ENCODE data around the gene GNL3L.
A peak's percentile ranks its signal among the peaks of the same experiment; 100 is the strongest.

Gene GNL3L

GRCh38 chrX:54496936-54497335 is 33.1 kb upstream of the GNL3L start:
- Histone ChIP-seq H3K9me2 (replicated peaks; ENCODE audit: insufficient read depth, low read length) (no peaks in the 10 kb centered on the region), H3K4me2 (ENCODE audit: low read depth, low read length, poor library complexity, severe bottlenecking) (no peak overlapping the region), H3K9ac (ENCODE audit: low read length) (no peak overlapping the region), H3K9me3 (ENCODE audit: insufficient read depth, low read length) (no peaks in the 10 kb centered on the region), H3K27me3 (ENCODE audit: low read length) (no peaks in the 10 kb centered on the region), H3F3A (ENCODE audit: insufficient read depth) (no peaks in the 10 kb centered on the region), H4K20me1 (ENCODE audit: low read depth, low read length) (no peaks in the 10 kb centered on the region), H3K27ac (ENCODE audit: low read depth, low read length) (no peak overlapping the region), H3K36me3 (ENCODE audit: low read length) (no peaks in the 10 kb centered on the region), H3K79me2 (ENCODE audit: insufficient read depth, low read length) (no peaks in the 10 kb centered on the region), H3K4me3 (ENCODE audit: insufficient read depth, low read length, poor library complexity, severe bottlenecking) (no peak overlapping the region), H2AFZ (ENCODE audit: low read depth, low read length, severe bottlenecking) (no peak overlapping the region)
- TF ChIP-seq CTCF (IDR thresholded peaks at IDR 0.05; ENCODE audit: insufficient read depth, low read length, poor library complexity, severe bottlenecking) (no peak), EZH2phosphoT487 (conservative IDR thresholded peaks at IDR 0.05; ENCODE audit: low read length) (no peak)

GRCh38 chrX:54509400-54509799 is 20.6 kb upstream of the GNL3L start:
- TF ChIP-seq EZH2phosphoT487 (conservative IDR thresholded peaks at IDR 0.05; ENCODE audit: low read length) (no peak), CTCF (IDR thresholded peaks at IDR 0.05; ENCODE audit: insufficient read depth, low read length, poor library complexity, severe bottlenecking) (no peak)
- Histone ChIP-seq H3K27me3 (ENCODE audit: low read length) (no peaks in the 10 kb centered on the region), H3K9ac (ENCODE audit: low read length) (no peak overlapping the region), H3K9me3 (ENCODE audit: insufficient read depth, low read length) (no peaks in the 10 kb centered on the region), H3F3A (ENCODE audit: insufficient read depth) (no peaks in the 10 kb centered on the region), H2AFZ (ENCODE audit: low read depth, low read length, severe bottlenecking) (no peak overlapping the region), H3K36me3 (ENCODE audit: low read length) (no peaks in the 10 kb centered on the region), H4K20me1 (ENCODE audit: low read depth, low read length) (no peaks in the 10 kb centered on the region), H3K4me2 (ENCODE audit: low read depth, low read length, poor library complexity, severe bottlenecking) (no peak overlapping the region), H3K4me3 (ENCODE audit: insufficient read depth, low read length, poor library complexity, severe bottlenecking) (no peak overlapping the region), H3K79me2 (ENCODE audit: insufficient read depth, low read length) (no peaks in the 10 kb centered on the region), H3K27ac (ENCODE audit: low read depth, low read length) (no peak overlapping the region), H3K9me2 (replicated peaks; ENCODE audit: insufficient read depth, low read length) (no peaks in the 10 kb centered on the region)

- TF ChIP-seq CTCF (IDR thresholded peaks at IDR 0.05; ENCODE audit: insufficient read depth, low read length, poor library complexity, severe bottlenecking), result no peak
- TF ChIP-seq EZH2phosphoT487 (conservative IDR thresholded peaks at IDR 0.05; ENCODE audit: low read length), result no peak
- peak overlapping the region; percentile 86 for H2AFZ ChIP-seq (ENCODE audit: low read depth, low read length, severe bottlenecking)
- H3F3A ChIP-seq (ENCODE audit: insufficient read depth), result no peaks in the 10 kb centered on the region
- no peaks in the 10 kb centered on the region for H3K9me2 ChIP-seq (replicated peaks; ENCODE audit: insufficient read depth, low read length)
- peak overlapping the region; percentile 65 for H3K4me2 ChIP-seq (ENCODE audit: low read depth, low read length, poor library complexity, severe bottlenecking)
- no peaks in the 10 kb centered on the region for H3K36me3 ChIP-seq (ENCODE audit: low read length)
- peak overlapping the region; percentile 87; the same call in 1 of the 2 replicates for H3K9ac ChIP-seq (ENCODE audit: low read length)
- H3K27ac ChIP-seq (ENCODE audit: low read depth, low read length), result no peak overlapping the region
- peaks cover 39% of the 10 kb centered on the region for H3K79me2 ChIP-seq (ENCODE audit: insufficient read depth, low read length)
- peak overlapping the region; percentile 54 for H3K4me3 ChIP-seq (ENCODE audit: insufficient read depth, low read length, poor library complexity, severe bottlenecking)
- H3K9me3 ChIP-seq (ENCODE audit: insufficient read depth, low read length), result no peaks in the 10 kb centered on the region
- H4K20me1 ChIP-seq (ENCODE audit: low read depth, low read length), result no peaks in the 10 kb centered on the region
- no peaks in the 10 kb centered on the region for H3K27me3 ChIP-seq (ENCODE audit: low read length)
These were observed 868 bp upstream of the GNL3L start for GRCh38 chrX:54529151-54529550.
